Stimulated activated naive CD4-positive, alpha-beta T cell treated with Interleukin-2 at 50 U/mL for 16 hours (primary cell): Measurements from ENCODE around the gene ITPR2.
"Not testable (repeated sequence)": the region's sequence is repeated elsewhere in the genome, so short reads cannot be mapped to it uniquely, and the experiment has no call there.

ENCODE experiments used
- DNase-seq: peaks from one replicate; lab custom pipeline; 2025; lab: John Stamatoyannopoulos, UW

The ITPR2 gene

GRCh38 chr12:26623136-26623535 is 209.9 kb downstream of the ITPR2 start:
- DNase-seq = no peak

GRCh38 chr12:26622601-26623000 is 210.4 kb downstream of the ITPR2 start:
- DNase-seq = no peak

GRCh38 chr12:26621932-26622331 is 211.1 kb downstream of the ITPR2 start:
- DNase-seq = no peak

- no peak for DNase-seq
These were observed 212.1 kb downstream of the ITPR2 start for GRCh38 chr12:26620907-26621306.

GRCh38 chr12:26617513-26617912 is 215.5 kb downstream of the ITPR2 start:
- no peak for DNase-seq

GRCh38 chr12:26614011-26614616 is 218.9 kb downstream of the ITPR2 start:
- no peak for DNase-seq

- no peak for DNase-seq
These were observed 220.8 kb downstream of the ITPR2 start for GRCh38 chr12:26612203-26612602.

- no peak for DNase-seq
These were observed 221.4 kb downstream of the ITPR2 start for GRCh38 chr12:26611598-26611997.

- DNase-seq = no peak
These were observed 222.2 kb downstream of the ITPR2 start for GRCh38 chr12:26610774-26611173.

- no peak for DNase-seq
These were observed 223.0 kb downstream of the ITPR2 start for GRCh38 chr12:26609986-26610385.

GRCh38 chr12:26608706-26609105 is 224.3 kb downstream of the ITPR2 start:
- DNase-seq = no peak

- DNase-seq = no peak
These were observed 224.7 kb downstream of the ITPR2 start for GRCh38 chr12:26608273-26608672.

- no peak for DNase-seq
These were observed 226.1 kb downstream of the ITPR2 start for GRCh38 chr12:26606911-26607310.

- DNase-seq = not testable (repeated sequence)
These were observed 228.2 kb downstream of the ITPR2 start for GRCh38 chr12:26604813-26605212.

GRCh38 chr12:26599096-26599695 is 233.8 kb downstream of the ITPR2 start:
- no peak for DNase-seq

GRCh38 chr12:26595806-26596205 is 237.2 kb downstream of the ITPR2 start:
- DNase-seq = no peak

GRCh38 chr12:26580619-26581018 is 252.4 kb downstream of the ITPR2 start:
- DNase-seq = no peak

- no peak for DNase-seq
These were observed 256.7 kb downstream of the ITPR2 start for GRCh38 chr12:26576266-26576665.

GRCh38 chr12:26573225-26573909 is 259.6 kb downstream of the ITPR2 start:
- DNase-seq = no peak

- DNase-seq = no peak
These were observed 260.9 kb downstream of the ITPR2 start for GRCh38 chr12:26572137-26572536.

GRCh38 chr12:26571560-26571959 is 261.4 kb downstream of the ITPR2 start:
- DNase-seq = no peak

- no peak for DNase-seq
These were observed 265.9 kb downstream of the ITPR2 start for GRCh38 chr12:26567126-26567525.

GRCh38 chr12:26566675-26567074 is 266.3 kb downstream of the ITPR2 start:
- no peak for DNase-seq

GRCh38 chr12:26566186-26566585 is 266.8 kb downstream of the ITPR2 start:
- no peak for DNase-seq
